Coronary artery (tissue), 2 donors: ENCODE measurements around the gene COL26A1.

ENCODE experiments used
- DNase-seq: peaks from one replicate; pipeline ENCODE4 v3.0.0-alpha.2; 2017; ENCODE audit warnings: low spot score
- H3K27ac ChIP-seq, 2 donors: fragments of 200-600 bp; sonication (generic); one replicate each; pipeline ENCODE4 v1.5.1; 2016 to 2019
- H3K4me3 ChIP-seq: fragments of 200-600 bp; sonication (generic); 2 replicates; pipeline ENCODE4 v1.5.1; 2016; ENCODE audit warnings: mild to moderate bottlenecking, moderate library complexity
- CTCF ChIP-seq: fragments of 200-600 bp; sonication (generic); IDR thresholded peaks from one replicate; pipeline ENCODE4 v1.5.1; 2019; ENCODE audit warnings: antibody characterized with exemption

COL26A1 gene

GRCh38 chr7:101402081-101402779, 39.6 kb downstream of the COL26A1 start:
- Histone ChIP-seq H3K4me3 (no peak overlapping the region), H3K27ac (no peak overlapping the region)
- no peak for TF ChIP-seq CTCF
- DNase-seq: no peak

- TF ChIP-seq CTCF: no peak
- Histone ChIP-seq H3K4me3 (no peak overlapping the region), H3K27ac (no peak overlapping the region)
- DNase-seq: no peak
Observed at GRCh38 chr7:101402835-101403234, 40.2 kb downstream of the COL26A1 start.

GRCh38 chr7:101405474-101406067, 42.9 kb downstream of the COL26A1 start:
- Histone ChIP-seq H3K4me3 (no peak overlapping the region), H3K27ac (no peak overlapping the region)
- no peak for TF ChIP-seq CTCF
- DNase-seq: no peak

- no peak overlapping the region for H3K4me3 ChIP-seq
- no peak overlapping the region for H3K27ac ChIP-seq
- TF ChIP-seq CTCF: peak; percentile 36
- DNase-seq: no peak
Observed at GRCh38 chr7:101410743-101411507, 48.2 kb downstream of the COL26A1 start.

- TF ChIP-seq CTCF: no peak
- Histone ChIP-seq H3K27ac (no peak overlapping the region), H3K4me3 (no peak overlapping the region)
- DNase-seq: no peak
Observed at GRCh38 chr7:101411508-101411874, 48.8 kb downstream of the COL26A1 start.

- Histone ChIP-seq H3K27ac (no peak overlapping the region), H3K4me3 (no peak overlapping the region)
- DNase-seq: no peak
- no peak for TF ChIP-seq CTCF
Observed at GRCh38 chr7:101412976-101413375, 50.3 kb downstream of the COL26A1 start.
